Spinal cord (tissue), 10 donors: ENCODE measurements around the gene ZMYM2. TPM values are rescaled to one million over a fixed set of nuclear protein-coding genes. Genes with fewer than 3 reads are reported as not detected.

Experiments used
- DNase-seq, 6 donors: peaks; one replicate each; pipeline versions ENCODE4 v3.0.0 to v3.0.0-alpha.2; 2013 to 2015; ENCODE audit warnings: low spot score in 6 of 6, low read depth in 4 of 6
- H3K27ac ChIP-seq: one replicate; pipeline ENCODE4 v1.5.1; 2013; ENCODE audit warnings: low read depth, low read length, control low read depth
- H3K27me3 ChIP-seq: one replicate; pipeline ENCODE4 v1.6.1; 2013; ENCODE audit warnings: low read length; ENCODE audit not compliant: control insufficient read depth, insufficient read depth
- H3K36me3 ChIP-seq: one replicate; pipeline ENCODE4 v1.6.1; 2013; ENCODE audit warnings: low read length; ENCODE audit not compliant: control insufficient read depth, insufficient read depth
- H3K4me1 ChIP-seq: one replicate; pipeline ENCODE4 v1.6.1; 2013; ENCODE audit warnings: low read length; ENCODE audit not compliant: control insufficient read depth, insufficient read depth
- H3K4me3 ChIP-seq: one replicate; pipeline ENCODE4 v1.5.1; 2013; ENCODE audit warnings: low read depth, low read length, control low read depth
- H3K9me3 ChIP-seq: one replicate; pipeline ENCODE4 v1.6.1; 2013; ENCODE audit warnings: low read length; ENCODE audit not compliant: control insufficient read depth, insufficient read depth
- WGBS: methylation state at CpG from one replicate; pipeline ENCODE4 v1.1.5; 2013; ENCODE audit warnings: missing lambda C conversion rate; ENCODE audit not compliant: insufficient coverage; 5-methylcytosine and 5-hydroxymethylcytosine counted together
- polyA plus RNA-seq, 2 donors: library from polyadenylated mRNA; unstranded; fragments of 120-200 nt; gene quantifications; one replicate each; pipeline ENCODE4 v1.2.1, GENCODE V29; 2013; ENCODE audit not compliant: insufficient read length in 2 of 2
- total RNA-seq, 2 donors: library from RNA; depleted of rRNA in 1 of 2; stranded (reverse); fragments of 120-200 nt in 1 of 2; fragments of >200 nt in 1 of 2; gene quantifications; one replicate each; pipeline versions ENCODE4 v1.2.3 to v1.2.4, GENCODE V29; 2013 to 2014
- donor health status: healthy.

Gene ZMYM2
- total and polyA plus RNA-seq, 4 donors: 76.9 to 148 (median 111) TPM

DNA sequence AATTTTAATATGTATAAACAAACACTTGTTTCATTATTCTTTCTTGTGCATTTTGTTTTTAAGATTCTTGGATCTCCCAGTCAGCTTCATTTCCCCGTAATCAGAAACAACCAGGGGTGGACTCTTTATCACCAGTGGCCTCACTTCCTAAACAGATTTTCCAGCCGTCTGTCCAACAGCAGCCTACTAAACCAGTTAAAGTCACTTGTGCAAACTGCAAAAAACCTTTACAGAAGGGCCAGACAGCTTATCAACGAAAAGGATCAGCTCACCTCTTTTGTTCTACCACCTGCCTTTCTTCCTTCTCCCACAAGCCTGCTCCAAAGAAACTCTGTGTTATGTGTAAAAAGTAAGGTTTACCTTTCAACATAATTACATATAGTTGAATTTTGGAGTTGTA lies 44.3 kb downstream of the ZMYM2 start:
- Histone ChIP-seq H3K27me3 (no peaks in the 10 kb centered on the region), H3K9me3 (no peaks in the 10 kb centered on the region), H3K27ac (no peak overlapping the region), H3K4me3 (no peak overlapping the region), H3K36me3 (peaks cover 17% of the 10 kb centered on the region), H3K4me1 (no peaks in the 10 kb centered on the region)
- DNase-seq: no peak
- WGBS: 70% methylated on average over 1 of the region's 3 CpGs

DNA sequence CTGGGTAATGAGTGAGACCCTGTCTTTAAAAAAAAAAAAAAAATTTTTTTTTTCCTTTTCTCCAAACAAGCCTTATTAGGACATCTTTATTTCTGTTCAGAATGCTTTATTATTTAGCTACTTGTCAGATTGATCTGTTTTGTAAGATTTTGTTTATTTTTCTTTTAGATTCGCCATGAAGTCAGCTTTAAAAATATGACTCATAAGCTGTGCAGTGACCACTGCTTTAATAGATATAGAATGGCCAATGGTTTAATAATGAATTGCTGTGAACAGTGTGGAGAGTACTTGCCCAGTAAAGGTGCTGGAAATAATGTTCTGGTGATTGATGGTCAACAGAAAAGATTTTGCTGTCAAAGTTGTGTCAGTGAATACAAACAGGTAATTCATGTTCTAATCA lies 47.7 kb downstream of the ZMYM2 start:
- Histone ChIP-seq H3K4me3 (no peak overlapping the region), H3K9me3 (no peaks in the 10 kb centered on the region), H3K27ac (no peak overlapping the region), H3K36me3 (peaks cover 30% of the 10 kb centered on the region), H3K4me1 (no peaks in the 10 kb centered on the region), H3K27me3 (no peaks in the 10 kb centered on the region)
- WGBS: no CpG with 5 or more reads among the region's 1 CpG
- DNase-seq: no peak

DNA sequence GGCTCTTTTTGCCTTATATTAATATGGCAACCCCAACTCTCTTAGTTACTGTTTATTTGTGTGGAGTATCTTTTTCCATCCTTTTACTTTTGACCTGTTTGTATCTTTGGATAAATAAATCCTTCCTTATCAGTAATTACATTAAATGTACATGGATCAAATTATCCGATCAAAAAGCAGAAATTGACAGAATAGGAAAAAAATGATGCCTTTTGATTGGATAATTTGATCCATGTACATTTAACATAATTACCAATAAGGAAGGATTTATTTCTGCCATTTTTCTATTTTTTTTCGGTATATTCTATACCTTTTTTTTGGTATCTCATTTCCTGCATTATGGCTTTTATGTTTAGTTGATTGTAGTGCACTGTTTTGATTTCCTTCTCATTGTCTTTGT lies 57.2 kb downstream of the ZMYM2 start:
- Histone ChIP-seq H3K9me3 (peaks cover 18% of the 10 kb centered on the region), H3K4me1 (no peaks in the 10 kb centered on the region), H3K27ac (no peak overlapping the region), H3K36me3 (peaks cover 14% of the 10 kb centered on the region), H3K4me3 (no peak overlapping the region), H3K27me3 (no peaks in the 10 kb centered on the region)
- no CpG with 5 or more reads among the region's 2 CpGs for WGBS
- no peak for DNase-seq

DNA sequence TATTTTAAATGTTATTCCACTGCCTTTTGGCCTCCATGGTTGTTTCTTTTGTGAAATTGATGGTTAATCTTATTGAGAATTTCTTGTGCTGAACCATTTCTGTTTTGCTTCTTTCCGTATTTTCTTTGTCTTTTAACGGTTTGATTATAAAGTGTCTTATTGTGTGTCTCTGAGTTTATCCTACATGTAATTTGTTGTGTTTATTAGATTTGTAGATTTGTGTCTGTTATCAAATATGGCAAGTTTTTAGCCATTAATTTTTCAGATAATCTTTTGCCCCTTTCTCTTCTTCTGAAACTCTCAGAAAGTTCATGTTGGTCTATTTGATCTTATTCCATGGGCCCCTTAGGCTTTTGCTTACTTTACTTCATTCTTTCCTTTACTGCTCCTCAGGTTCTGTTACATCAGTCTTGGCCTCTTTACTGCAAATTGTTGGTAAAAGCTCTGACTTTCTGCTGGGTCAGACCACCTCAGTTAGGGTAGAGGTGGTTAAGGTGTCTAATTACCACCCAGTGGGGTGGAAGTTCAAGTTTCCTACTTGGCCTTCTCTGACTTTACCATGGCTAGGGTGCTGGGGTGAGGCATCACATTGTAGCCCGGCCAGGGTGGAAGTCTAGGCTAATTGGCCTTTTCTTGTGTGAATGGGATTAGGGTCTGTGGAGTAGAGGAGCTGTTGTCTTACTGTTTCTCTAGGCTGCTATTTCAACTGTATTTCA lies 58.3 kb downstream of the ZMYM2 start:
- no CpG with 5 or more reads among the region's 3 CpGs for WGBS
- H3K4me3 ChIP-seq: no peak overlapping the region
- no peaks in the 10 kb centered on the region for H3K27me3 ChIP-seq
- H3K9me3 ChIP-seq: peaks cover 18% of the 10 kb centered on the region
- no peaks in the 10 kb centered on the region for H3K4me1 ChIP-seq
- H3K36me3 ChIP-seq: peaks cover 17% of the 10 kb centered on the region
- H3K27ac ChIP-seq: no peak overlapping the region
- DNase-seq: no peak

DNA sequence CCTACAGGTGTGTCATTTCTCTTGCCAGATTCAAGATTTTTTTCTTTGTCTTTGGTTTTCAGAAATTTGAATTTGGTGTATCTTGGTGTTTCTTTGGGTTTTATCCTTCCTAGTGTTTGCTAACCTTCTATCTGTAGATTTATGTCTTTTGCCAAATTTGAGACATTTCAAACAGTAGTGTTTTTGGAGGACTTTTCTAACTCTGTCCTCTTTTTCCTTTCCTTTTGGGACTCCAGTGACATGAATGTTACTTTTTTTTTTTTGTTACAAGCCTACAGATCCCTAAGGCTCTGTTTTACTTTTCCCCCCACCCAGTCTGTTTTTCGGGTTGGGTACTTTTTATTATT lies 58.8 kb downstream of the ZMYM2 start:
- Histone ChIP-seq H3K9me3 (peaks cover 18% of the 10 kb centered on the region), H3K36me3 (peaks cover 12% of the 10 kb centered on the region), H3K4me1 (no peaks in the 10 kb centered on the region), H3K27ac (no peak overlapping the region), H3K27me3 (no peaks in the 10 kb centered on the region), H3K4me3 (no peak overlapping the region)
- no CpG with 5 or more reads among the region's 1 CpG for WGBS
- no peak for DNase-seq

DNA sequence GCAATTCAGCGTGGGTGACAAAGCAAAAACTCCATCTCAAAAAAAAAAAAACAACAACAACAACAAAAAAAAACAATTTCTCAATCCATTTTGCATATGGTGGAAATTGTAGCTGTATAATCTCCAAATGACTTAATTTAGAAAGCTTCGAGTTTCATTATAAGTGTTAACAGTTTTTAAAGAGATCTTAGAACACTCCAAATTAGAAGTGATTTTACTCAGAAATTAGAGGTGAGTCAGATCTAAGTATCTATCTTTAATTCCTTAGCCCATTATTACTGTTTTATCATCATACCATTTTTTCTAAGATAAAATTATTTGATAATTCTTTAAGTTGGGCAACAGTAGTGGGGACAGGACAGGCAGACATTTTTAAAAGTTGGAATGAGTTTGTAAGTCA lies 60.5 kb downstream of the ZMYM2 start:
- Histone ChIP-seq H3K9me3 (peaks cover 16% of the 10 kb centered on the region), H3K27ac (no peak overlapping the region), H3K36me3 (peaks cover 9% of the 10 kb centered on the region), H3K27me3 (no peaks in the 10 kb centered on the region), H3K4me1 (no peaks in the 10 kb centered on the region), H3K4me3 (no peak overlapping the region)
- DNase-seq: no peak
- WGBS: no CpG with 5 or more reads among the region's 2 CpGs

DNA sequence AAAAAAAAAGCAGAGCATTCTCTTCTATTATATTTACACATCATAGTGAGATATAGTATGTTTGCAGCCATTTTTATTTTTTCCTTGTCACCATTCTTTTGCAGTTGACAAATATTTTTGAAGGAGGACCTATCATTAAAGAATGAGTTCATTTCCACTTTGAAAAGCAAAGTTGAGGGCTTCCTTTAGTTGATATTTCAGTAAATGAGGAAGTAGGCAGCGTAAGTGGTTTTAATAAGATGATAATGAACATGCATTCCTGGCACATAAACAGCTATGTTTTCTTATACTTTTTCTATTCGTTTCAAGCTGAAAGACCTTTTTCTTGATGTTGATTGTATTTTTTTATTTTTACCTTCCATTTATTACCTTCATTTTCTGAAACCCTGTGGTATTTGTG lies 66.2 kb downstream of the ZMYM2 start:
- DNase-seq: no peak
- no peaks in the 10 kb centered on the region for H3K4me1 ChIP-seq
- H3K27ac ChIP-seq: no peak overlapping the region
- H3K4me3 ChIP-seq: no peak overlapping the region
- no peaks in the 10 kb centered on the region for H3K9me3 ChIP-seq
- H3K27me3 ChIP-seq: no peaks in the 10 kb centered on the region
- no CpG with 5 or more reads among the region's 2 CpGs for WGBS
- H3K36me3 ChIP-seq: peaks cover 10% of the 10 kb centered on the region

DNA sequence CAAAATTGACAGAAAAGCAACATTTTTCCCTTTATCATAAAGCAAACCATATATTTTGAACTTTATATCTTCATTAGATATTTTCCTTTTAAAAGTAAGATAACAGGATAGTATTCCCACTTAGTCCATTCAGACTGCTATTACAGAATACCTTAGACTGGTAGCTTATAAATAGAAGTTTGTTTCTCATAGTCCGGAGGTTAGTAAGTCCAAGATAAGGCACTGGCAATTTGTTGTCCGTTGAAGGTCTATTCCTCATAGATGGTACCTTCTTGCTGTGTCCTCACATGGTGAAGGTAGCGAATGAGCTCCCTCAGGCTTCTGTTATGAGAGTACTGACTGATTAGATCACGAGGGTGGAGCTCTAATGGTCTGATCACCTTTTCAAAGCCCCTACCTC lies 70.4 kb downstream of the ZMYM2 start:
- Histone ChIP-seq H3K27me3 (no peaks in the 10 kb centered on the region), H3K9me3 (no peaks in the 10 kb centered on the region), H3K27ac (no peak overlapping the region), H3K36me3 (peaks cover 10% of the 10 kb centered on the region), H3K4me1 (no peaks in the 10 kb centered on the region), H3K4me3 (no peak overlapping the region)
- DNase-seq: no peak
- 94% methylated on average over 2 of the region's 4 CpGs for WGBS

DNA sequence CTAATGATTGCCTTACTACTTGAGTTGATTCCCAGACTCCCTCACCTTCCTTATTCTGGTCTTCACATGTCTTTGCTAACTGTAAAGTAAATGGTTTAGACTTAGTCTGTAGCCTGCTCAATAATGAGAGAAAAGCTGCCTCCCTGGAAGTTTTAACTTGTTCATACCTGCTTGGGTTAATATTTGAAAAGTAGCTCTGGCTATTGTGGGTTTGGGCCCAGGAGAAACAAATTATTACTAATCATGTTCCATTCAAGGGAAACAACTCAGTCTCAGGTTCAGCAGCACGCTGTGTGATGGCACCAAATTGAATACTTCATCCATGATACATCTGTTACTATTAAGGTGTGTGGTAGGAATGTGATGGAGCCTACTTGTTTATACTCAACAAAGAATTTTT lies 75.0 kb downstream of the ZMYM2 start:
- Histone ChIP-seq H3K4me1 (no peaks in the 10 kb centered on the region), H3K9me3 (no peaks in the 10 kb centered on the region), H3K4me3 (no peak overlapping the region), H3K27me3 (no peaks in the 10 kb centered on the region), H3K36me3 (peaks cover 10% of the 10 kb centered on the region), H3K27ac (no peak overlapping the region)
- no CpG with 5 or more reads among the region's 1 CpG for WGBS
- DNase-seq: no peak

DNA sequence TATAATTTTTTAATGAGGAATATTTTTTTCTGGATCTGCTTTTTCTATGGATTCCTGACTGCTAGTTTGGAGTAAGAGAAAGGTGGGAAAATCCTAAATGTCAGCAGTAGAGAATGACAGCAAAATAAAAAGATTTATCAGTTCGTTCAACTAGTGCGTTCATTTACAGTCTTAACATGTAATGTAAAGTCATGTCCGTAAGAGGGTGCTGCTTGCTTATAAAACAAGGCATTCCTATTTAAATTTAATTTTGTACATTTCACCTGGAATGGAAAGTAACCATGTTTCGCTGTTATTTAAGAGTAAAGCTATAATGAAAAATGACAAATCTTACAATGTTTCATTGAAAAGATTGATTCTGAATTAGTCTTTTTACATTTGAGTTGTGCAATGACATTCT lies 76.6 kb downstream of the ZMYM2 start:
- Histone ChIP-seq H3K4me3 (no peak overlapping the region), H3K4me1 (no peaks in the 10 kb centered on the region), H3K36me3 (peaks cover 8% of the 10 kb centered on the region), H3K9me3 (no peaks in the 10 kb centered on the region), H3K27ac (no peak overlapping the region), H3K27me3 (no peaks in the 10 kb centered on the region)
- DNase-seq: peak in 1 of 6 donors; percentile 19
- WGBS: no CpG with 5 or more reads among the region's 4 CpGs
